GM12878 (cell line): ENCODE measurements around the gene TCF7L2. TPM values are rescaled to one million over a fixed set of nuclear protein-coding genes. Genes with fewer than 3 reads are reported as not detected.

Source experiments
- ATAC-seq: fragments of 200-7000 bp; cut with Tn5 transposase; 3 replicates; pipeline ENCODE4 v1.9.1; 2020; ENCODE audit warnings: mild to moderate bottlenecking, moderate library complexity
- BruUV-seq: library from RNA; stranded (reverse); fragments of 400-500 nt; replicated peaks from 2 replicates; lab custom pipeline; 2021; lab: Mats Ljungman, UMichigan
- CTCF ChIA-PET: fragments of 300-600 bp; sonication (Branson Sonifier 250); formaldehyde crosslinking; extraction: SDS; loops from one replicate; lab custom pipeline; 2021; ENCODE audit warnings: inconsistent platforms; lab: Yijun Ruan, JAX
- POLR2A ChIA-PET: fragments of 350-600 bp; formaldehyde crosslinking; extraction: SDS; loops from one replicate; lab custom pipeline; 2021; ENCODE audit warnings: inconsistent platforms; lab: Charles Lee
- RAD21 ChIA-PET: fragments of 300-600 bp; sonication (Branson Sonifier 250); formaldehyde crosslinking; loops from one replicate; lab custom pipeline; 2023; ENCODE audit warnings: antibody characterized with exemption; ENCODE audit not compliant: unreplicated experiment; lab: Charles Lee
- SMC1A ChIA-PET: fragments of 300-600 bp; sonication (Branson Sonifier 250); formaldehyde crosslinking; loops from one replicate; lab custom pipeline; 2023; ENCODE audit not compliant: unreplicated experiment, uncharacterized antibody; lab: Charles Lee
- DNase-seq: peaks from one replicate; pipeline ENCODE4 v3.0.0-alpha.2; 2011; ENCODE audit warnings: low read depth, low spot score
- FAIRE-seq: peaks from 3 replicates; lab custom pipeline; 2011; peaks lifted over from hg19 to GRCh38; lab: Jason Lieb, UNC
- H2AFZ ChIP-seq: 2 replicates; pipeline ENCODE4 v1.6.0; 2011; ENCODE audit warnings: low read depth, low read length, control low read depth; ENCODE audit not compliant: control insufficient read depth
- H3K27ac ChIP-seq: 2 replicates; pipeline ENCODE4 v1.5.1; 2011; ENCODE audit warnings: control low read depth; ENCODE audit not compliant: control insufficient read depth, insufficient read depth
- H3K27me3 ChIP-seq, 2 experiments: replicated peaks in 1 of 2; 2 replicates each; pipeline versions ENCODE4 v1.6.0 to v1.6.1; 2011; ENCODE audit warnings: low read length in 1 of 2; ENCODE audit not compliant: control insufficient read depth in 2 of 2, insufficient read depth in 2 of 2
- H3K36me3 ChIP-seq, 2 experiments: 2 replicates each; pipeline ENCODE4 v1.5.1; 2011; ENCODE audit warnings: low read length in 1 of 2; ENCODE audit not compliant: control insufficient read depth in 2 of 2, insufficient read depth in 2 of 2
- H3K4me1 ChIP-seq: 2 replicates; pipeline ENCODE4 v1.6.1; 2011; ENCODE audit warnings: mild to moderate bottlenecking, low read length, moderate library complexity, mixed read lengths; ENCODE audit not compliant: control insufficient read depth, insufficient read depth
- H3K4me2 ChIP-seq: 2 replicates; pipeline ENCODE4 v1.6.0; 2011; ENCODE audit warnings: control low read depth; ENCODE audit not compliant: control insufficient read depth, insufficient read depth
- H3K4me3 ChIP-seq: fragments of 200-600 bp; sonication (generic); 2 replicates; pipeline ENCODE4 v1.5.1; 2016
- H3K79me2 ChIP-seq: 2 replicates; pipeline ENCODE4 v1.6.0; 2011; ENCODE audit warnings: low read length; ENCODE audit not compliant: control insufficient read depth, insufficient read depth
- H3K9ac ChIP-seq: 2 replicates; pipeline ENCODE4 v1.8.0; 2011; ENCODE audit warnings: low read length, control low read depth, mixed read lengths; ENCODE audit not compliant: control insufficient read depth, insufficient read depth
- H3K9me3 ChIP-seq: replicated peaks from 3 replicates; pipeline ENCODE4 v1.5.1; 2011; ENCODE audit warnings: mild to moderate bottlenecking, low read length; ENCODE audit not compliant: control insufficient read depth, insufficient read depth
- H4K20me1 ChIP-seq: 2 replicates; pipeline ENCODE4 v1.6.0; 2011; ENCODE audit not compliant: control insufficient read depth, insufficient read depth
- CBX3 ChIP-seq: fragments of 200-600 bp; sonication (generic); IDR thresholded peaks from 2 replicates; pipeline ENCODE4 v1.6.1; 2016; ENCODE audit warnings: low read depth, borderline replicate concordance
- CBX5 ChIP-seq: sonication (generic); IDR thresholded peaks from 2 replicates; pipeline ENCODE4 v1.6.1; 2016; ENCODE audit warnings: low read depth, moderate library complexity, mild to moderate bottlenecking, inconsistent platforms
- EED ChIP-seq: sonication (generic); IDR thresholded peaks from 2 replicates; pipeline ENCODE4 v1.6.1; 2016; ENCODE audit warnings: antibody characterized with exemption, low read depth
- EGR1 ChIP-seq, 2 experiments: IDR thresholded peaks; 1 replicate in 1 of 2; 2 replicates in 1 of 2; pipeline ENCODE4 v1.6.1; 2011 to 2012; ENCODE audit warnings: low read depth in 2 of 2, low read length in 2 of 2, borderline replicate concordance in 1 of 2, mild to moderate bottlenecking in 1 of 2, moderate library complexity in 1 of 2
- GATAD2B ChIP-seq: fragments of 450-650 bp; conservative IDR thresholded peaks from 2 replicates; pipeline ENCODE4 v1.6.1; 2017; ENCODE audit warnings: low read depth, mild to moderate bottlenecking, moderate library complexity
- PAX5 ChIP-seq: IDR thresholded peaks from 2 replicates; pipeline ENCODE4 v1.6.1; 2011; ENCODE audit warnings: low read depth, low read length, borderline replicate concordance
- POLR2A ChIP-seq: IDR thresholded peaks from 2 replicates; pipeline ENCODE4 v1.6.1; 2011; ENCODE audit warnings: low read depth, mild to moderate bottlenecking, low read length
- SMAD5 ChIP-seq: IDR thresholded peaks from 2 replicates; pipeline ENCODE4 v1.6.1; 2016; ENCODE audit warnings: antibody characterized with exemption, low read depth
- TBL1XR1 ChIP-seq: IDR thresholded peaks from 2 replicates; pipeline ENCODE4 v1.6.1; 2012; ENCODE audit warnings: low read depth, low read length, improper control_type of control experiment
- ZBTB11 ChIP-seq: fragments of 450-650 bp; formaldehyde crosslinking; IDR thresholded peaks from 2 replicates; pipeline ENCODE4 v1.5.0; 2022; ENCODE audit warnings: mild to moderate bottlenecking, missing genetic modification characterization
- whole genome bisulfite sequencing: methylation state at CpG from one replicate; pipeline ENCODE4 v1.1.6; 2016; ENCODE audit warnings: low lambda C conversion rate; ENCODE audit not compliant: insufficient replicate concordance, insufficient coverage; ENCODE audit errors: missing lambda C conversion rate; 5-methylcytosine and 5-hydroxymethylcytosine counted together
- in situ Hi-C: fragments of 300-500 bp; cut with MboI; formaldehyde crosslinking; loops from 9 replicates; pipeline ENCODE4 v1.14.3; 2018; ENCODE audit warnings: mixed read lengths
- intact Hi-C: fragments of 100-400 bp; cut with micrococcal nuclease; formaldehyde crosslinking; loops from one replicate; pipeline ENCODE4 v1.14.2; 2022; ENCODE audit not compliant: unreplicated experiment
- polyA plus RNA-seq, 11 experiments: library from polyadenylated mRNA; depleted of rRNA in 4 of 11; unstranded in 6 of 11; stranded (reverse) in 5 of 11; fragments of >200 nt; fragmentation: Nextera tagmentation in 4 of 11; fragmentation: Illumina TruSeq in 1 of 11; extraction: Ambion mirVana in 4 of 11; extraction: Trizol in 1 of 11; gene quantifications; 1 replicate in 1 of 11; 2 replicates in 10 of 11; pipeline versions ENCODE4 v1.2.1 to v1.2.3, GENCODE V29; 2011 to 2016; ENCODE audit warnings: inconsistent platforms in 2 of 11, missing spikeins in 2 of 11, low read depth in 1 of 11
- total RNA-seq, 4 experiments: library from RNA; depleted of rRNA in 3 of 4; stranded (reverse); fragments of >200 nt in 3 of 4; fragmentation: Illumina TruSeq in 1 of 4; extraction: Trizol in 1 of 4; gene quantifications; 2 replicates each; pipeline versions ENCODE4 v1.2.1 to v1.2.3, GENCODE V29; 2013 to 2021
- TF ChIP-seq, protein P1 (sequence below): IDR thresholded peaks from 2 replicates; pipeline ENCODE4 v1.6.1; 2012; ENCODE audit warnings: low read depth, low read length, improper control_type of control experiment
- TF ChIP-seq, protein P2 (sequence below): fragments of 150-350 bp; IDR thresholded peaks from 2 replicates; pipeline ENCODE4 v1.6.1; 2016; ENCODE audit warnings: low read depth, low read length

The TCF7L2 gene
- total and polyA plus RNA-seq, 10 of the 15 experiments (the other 5 are each of a cell fraction or from before 2014, with no cell fraction given) = 0.02 to 1.1 (median 0.35) TPM; not detected in 4

DNA sequence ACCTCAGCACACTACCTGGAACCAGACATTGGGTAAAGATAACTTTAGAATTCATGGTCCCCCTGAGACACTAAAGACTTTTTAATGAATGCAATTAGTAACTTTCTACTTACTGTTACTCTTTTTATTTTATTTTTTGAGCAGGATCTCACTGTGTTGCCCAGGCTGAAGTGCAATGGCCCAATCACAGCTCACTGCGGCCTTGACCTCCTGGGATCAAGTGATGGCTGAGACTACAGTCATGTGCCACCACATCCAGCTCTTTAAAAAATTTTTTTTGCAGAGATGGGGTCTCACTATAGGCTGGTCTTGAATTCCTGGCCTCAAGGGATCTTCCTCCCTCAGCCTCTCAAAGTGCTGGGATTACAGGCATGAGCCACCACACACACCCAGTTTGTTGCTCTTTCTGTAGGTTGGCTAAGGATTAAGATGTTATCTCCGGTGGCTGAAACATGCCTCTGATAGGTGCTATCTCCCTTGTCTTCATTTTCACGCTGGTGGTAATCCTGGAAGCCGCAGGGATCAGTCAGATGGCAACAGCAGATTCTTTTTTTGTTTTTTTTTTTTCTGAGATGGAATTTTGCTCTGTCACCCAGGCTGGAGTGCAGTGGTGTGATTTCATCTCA, 128.3 kb downstream of the TCF7L2 start:
- no peak for ATAC-seq
- TF ChIP-seq PAX5 (no peak), EED (no peak), ZBTB11 (CRISPR knock-in tag) (no peak), GATAD2B (no peak), EGR1 (IDR thresholded peaks at IDR 0.05; ENCODE audit: borderline replicate concordance in 1 of 2, low read depth in 2 of 2, low read length in 2 of 2) (no peak), SMAD5 (no peak), CBX3 (no peak), TBL1XR1 (no peak), CBX5 (no peak), POLR2A (no peak)
- TF ChIP-seq, protein P1, sequence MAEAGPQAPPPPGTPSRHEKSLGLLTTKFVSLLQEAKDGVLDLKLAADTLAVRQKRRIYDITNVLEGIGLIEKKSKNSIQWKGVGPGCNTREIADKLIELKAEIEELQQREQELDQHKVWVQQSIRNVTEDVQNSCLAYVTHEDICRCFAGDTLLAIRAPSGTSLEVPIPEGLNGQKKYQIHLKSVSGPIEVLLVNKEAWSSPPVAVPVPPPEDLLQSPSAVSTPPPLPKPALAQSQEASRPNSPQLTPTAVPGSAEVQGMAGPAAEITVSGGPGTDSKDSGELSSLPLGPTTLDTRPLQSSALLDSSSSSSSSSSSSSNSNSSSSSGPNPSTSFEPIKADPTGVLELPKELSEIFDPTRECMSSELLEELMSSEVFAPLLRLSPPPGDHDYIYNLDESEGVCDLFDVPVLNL = no peak
- TF ChIP-seq, protein P2, sequence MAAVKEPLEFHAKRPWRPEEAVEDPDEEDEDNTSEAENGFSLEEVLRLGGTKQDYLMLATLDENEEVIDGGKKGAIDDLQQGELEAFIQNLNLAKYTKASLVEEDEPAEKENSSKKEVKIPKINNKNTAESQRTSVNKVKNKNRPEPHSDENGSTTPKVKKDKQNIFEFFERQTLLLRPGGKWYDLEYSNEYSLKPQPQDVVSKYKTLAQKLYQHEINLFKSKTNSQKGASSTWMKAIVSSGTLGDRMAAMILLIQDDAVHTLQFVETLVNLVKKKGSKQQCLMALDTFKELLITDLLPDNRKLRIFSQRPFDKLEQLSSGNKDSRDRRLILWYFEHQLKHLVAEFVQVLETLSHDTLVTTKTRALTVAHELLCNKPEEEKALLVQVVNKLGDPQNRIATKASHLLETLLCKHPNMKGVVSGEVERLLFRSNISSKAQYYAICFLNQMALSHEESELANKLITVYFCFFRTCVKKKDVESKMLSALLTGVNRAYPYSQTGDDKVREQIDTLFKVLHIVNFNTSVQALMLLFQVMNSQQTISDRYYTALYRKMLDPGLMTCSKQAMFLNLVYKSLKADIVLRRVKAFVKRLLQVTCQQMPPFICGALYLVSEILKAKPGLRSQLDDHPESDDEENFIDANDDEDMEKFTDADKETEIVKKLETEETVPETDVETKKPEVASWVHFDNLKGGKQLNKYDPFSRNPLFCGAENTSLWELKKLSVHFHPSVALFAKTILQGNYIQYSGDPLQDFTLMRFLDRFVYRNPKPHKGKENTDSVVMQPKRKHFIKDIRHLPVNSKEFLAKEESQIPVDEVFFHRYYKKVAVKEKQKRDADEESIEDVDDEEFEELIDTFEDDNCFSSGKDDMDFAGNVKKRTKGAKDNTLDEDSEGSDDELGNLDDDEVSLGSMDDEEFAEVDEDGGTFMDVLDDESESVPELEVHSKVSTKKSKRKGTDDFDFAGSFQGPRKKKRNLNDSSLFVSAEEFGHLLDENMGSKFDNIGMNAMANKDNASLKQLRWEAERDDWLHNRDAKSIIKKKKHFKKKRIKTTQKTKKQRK = no peak
- TF ChIP-seq, all 136 proteins: peak for 0
- no peaks in the 10 kb centered on the region for H3K4me1 ChIP-seq
- H2AFZ ChIP-seq = no peak overlapping the region
- no peaks in the 10 kb centered on the region for H3K36me3 ChIP-seq
- CTCF ChIA-PET = no interaction called here
- DNase-seq (no peak), FAIRE-seq (no peak)
- RAD21 ChIA-PET = no interaction called here
- WGBS = 13% methylated on average over 4 of the region's 4 CpGs
- BruUV-seq = no TSS peak
- H3K4me3 ChIP-seq = no peak overlapping the region
- no peak overlapping the region for H3K4me2 ChIP-seq
- intact Hi-C loops = no loop called here
- in situ Hi-C loops = no loop called here
- no peak overlapping the region for H3K27ac ChIP-seq
- POLR2A ChIA-PET = no interaction called here
- H3K9me3 ChIP-seq = no peaks in the 10 kb centered on the region
- H4K20me1 ChIP-seq = no peaks in the 10 kb centered on the region
- H3K79me2 ChIP-seq = no peaks in the 10 kb centered on the region
- H3K27me3 ChIP-seq = peaks cover 0 to 3% of the 10 kb centered on the region in 2 experiments; a peak in 2 of 4 replicates
- H3K9ac ChIP-seq = no peak overlapping the region
- SMC1A ChIA-PET = no interaction called here
